ENCODE measurements around the gene OR2C1. TPM values are rescaled to one million over a fixed set of nuclear protein-coding genes. Genes with fewer than 3 reads are reported as not detected.

The OR2C1 gene
- total and polyA plus RNA-seq, 2 donors, result 0.09 to 0.85 TPM

Other genes starting within 250 kb of the OR2C1 start
- gene ZNF205, start 243.3 kb upstream of the OR2C1 start, total RNA-seq, result 8.9 TPM
- gene ZNF205, start 243.3 kb upstream of the OR2C1 start, polyA plus RNA-seq, result 16.4 TPM
- gene ZNF213, start 220.9 kb upstream of the OR2C1 start, total RNA-seq, result 4.0 TPM
- 16.0 TPM for gene ZNF213, start 220.9 kb upstream of the OR2C1 start, polyA plus RNA-seq
- not detected for gene OR1F1, start 167.7 kb upstream of the OR2C1 start, total RNA-seq
- not detected for gene OR1F1, start 167.7 kb upstream of the OR2C1 start, polyA plus RNA-seq
- gene ZNF200, start 120.7 kb upstream of the OR2C1 start, total RNA-seq, result 15.2 TPM
- 5.2 TPM for gene ZNF200, start 120.7 kb upstream of the OR2C1 start, polyA plus RNA-seq
- gene MEFV, start 99.3 kb upstream of the OR2C1 start, total RNA-seq, result 0.58 TPM
- 0.80 TPM for gene MEFV, start 99.3 kb upstream of the OR2C1 start, polyA plus RNA-seq
- 39.7 TPM for gene ZNF263, start 72.4 kb upstream of the OR2C1 start, total RNA-seq
- 35.8 TPM for gene ZNF263, start 72.4 kb upstream of the OR2C1 start, polyA plus RNA-seq
- gene TIGD7, start 50.5 kb upstream of the OR2C1 start, total RNA-seq, result 18.5 TPM
- 9.6 TPM for gene TIGD7, start 50.5 kb upstream of the OR2C1 start, polyA plus RNA-seq
- gene ZNF75A, start 50.4 kb upstream of the OR2C1 start, total RNA-seq, result 45.4 TPM
- gene ZNF75A, start 50.4 kb upstream of the OR2C1 start, polyA plus RNA-seq, result 16.4 TPM
- 7.9 TPM for gene ZSCAN32, start 45.1 kb downstream of the OR2C1 start, total RNA-seq
- 13.7 TPM for gene ZSCAN32, start 45.1 kb downstream of the OR2C1 start, polyA plus RNA-seq
- gene ZNF174, start 45.3 kb downstream of the OR2C1 start, total RNA-seq, result 5.9 TPM
- 15.9 TPM for gene ZNF174, start 45.3 kb downstream of the OR2C1 start, polyA plus RNA-seq
- gene ZNF597, start 87.6 kb downstream of the OR2C1 start, total RNA-seq, result 4.1 TPM
- 1.9 TPM for gene ZNF597, start 87.6 kb downstream of the OR2C1 start, polyA plus RNA-seq
- 15.8 TPM for gene NAA60, start 87.8 kb downstream of the OR2C1 start, total RNA-seq
- gene NAA60, start 87.8 kb downstream of the OR2C1 start, polyA plus RNA-seq, result 47.1 TPM
- not detected for gene C16orf90, start 139.6 kb downstream of the OR2C1 start, total RNA-seq
- not detected for gene C16orf90, start 139.6 kb downstream of the OR2C1 start, polyA plus RNA-seq
- gene CLUAP1, start 145.1 kb downstream of the OR2C1 start, total RNA-seq, result 25.7 TPM
- 26.0 TPM for gene CLUAP1, start 145.1 kb downstream of the OR2C1 start, polyA plus RNA-seq
- gene NLRC3, start 221.5 kb downstream of the OR2C1 start, total RNA-seq, result 1.2 TPM
- 0.49 TPM for gene NLRC3, start 221.5 kb downstream of the OR2C1 start, polyA plus RNA-seq